Measurements from ENCODE around the gene TSSK3. TPM values are rescaled to one million over a fixed set of nuclear protein-coding genes. Genes with fewer than 3 reads are reported as not detected.

The TSSK3 gene
- total RNA-seq, 4 donors from 2014 or later: 0.48 TPM; not detected in 3

DNA sequence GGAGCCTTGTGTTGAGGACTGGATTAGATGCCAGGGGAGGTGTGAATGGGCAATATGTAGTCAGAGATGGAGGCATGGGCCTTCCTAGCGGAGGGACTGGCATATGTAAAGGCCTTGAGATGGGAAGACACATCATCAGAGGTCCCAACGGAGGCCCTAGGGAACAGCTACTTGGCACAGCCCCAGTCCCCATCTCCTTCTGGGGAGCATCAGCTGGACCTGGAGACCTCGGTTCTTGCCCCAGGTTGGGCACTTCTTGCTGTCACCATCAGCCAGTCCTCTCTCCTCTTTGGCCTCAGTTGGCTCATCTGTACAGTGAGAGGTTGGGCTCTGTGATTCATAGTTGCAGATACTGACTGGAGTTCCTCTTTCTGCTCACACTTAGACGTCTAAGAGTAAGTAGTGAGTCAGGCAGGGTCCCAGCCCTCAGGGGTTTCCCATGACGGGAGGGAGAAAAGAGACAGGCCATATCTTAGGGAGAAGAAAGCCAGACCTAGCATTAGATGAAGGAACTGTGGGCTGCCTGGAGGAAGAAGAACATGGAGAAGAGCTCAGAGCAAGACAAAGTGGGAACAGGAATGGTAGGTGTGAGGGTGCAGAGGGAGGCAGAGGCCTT is 22.9 kb upstream of the TSSK3 start:
- ATAC-seq (ENCODE audit: low FRiP score): no peak

DNA sequence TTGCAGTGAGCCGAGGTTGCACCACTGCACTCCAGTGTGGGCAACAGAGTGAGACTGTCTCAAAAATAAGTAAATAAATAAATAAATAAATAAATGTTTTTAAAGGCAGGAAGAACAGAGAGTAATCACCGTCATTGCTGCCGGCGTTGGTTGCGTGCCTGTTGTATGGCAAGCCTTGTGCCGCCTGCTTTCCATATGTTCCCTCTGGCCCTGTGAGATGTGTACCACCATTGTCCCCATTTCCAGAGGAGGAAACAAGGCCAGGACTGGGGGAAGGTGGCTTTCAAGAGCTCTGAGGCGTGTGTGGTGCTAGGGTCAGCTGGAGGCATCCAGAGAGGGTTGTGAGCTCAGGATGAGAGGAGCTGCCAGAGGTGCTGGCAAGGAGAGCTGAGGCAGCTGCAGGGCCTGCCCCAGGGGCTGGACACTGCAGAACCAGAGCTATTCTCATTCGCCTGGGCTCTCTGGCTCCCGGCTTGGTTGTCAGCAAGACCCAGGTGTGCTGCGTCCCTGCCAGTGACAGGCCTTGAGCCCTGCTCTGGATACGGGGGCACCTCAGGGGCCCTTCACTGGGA is 21.1 kb upstream of the TSSK3 start:
- TF ChIP-seq, protein P1, sequence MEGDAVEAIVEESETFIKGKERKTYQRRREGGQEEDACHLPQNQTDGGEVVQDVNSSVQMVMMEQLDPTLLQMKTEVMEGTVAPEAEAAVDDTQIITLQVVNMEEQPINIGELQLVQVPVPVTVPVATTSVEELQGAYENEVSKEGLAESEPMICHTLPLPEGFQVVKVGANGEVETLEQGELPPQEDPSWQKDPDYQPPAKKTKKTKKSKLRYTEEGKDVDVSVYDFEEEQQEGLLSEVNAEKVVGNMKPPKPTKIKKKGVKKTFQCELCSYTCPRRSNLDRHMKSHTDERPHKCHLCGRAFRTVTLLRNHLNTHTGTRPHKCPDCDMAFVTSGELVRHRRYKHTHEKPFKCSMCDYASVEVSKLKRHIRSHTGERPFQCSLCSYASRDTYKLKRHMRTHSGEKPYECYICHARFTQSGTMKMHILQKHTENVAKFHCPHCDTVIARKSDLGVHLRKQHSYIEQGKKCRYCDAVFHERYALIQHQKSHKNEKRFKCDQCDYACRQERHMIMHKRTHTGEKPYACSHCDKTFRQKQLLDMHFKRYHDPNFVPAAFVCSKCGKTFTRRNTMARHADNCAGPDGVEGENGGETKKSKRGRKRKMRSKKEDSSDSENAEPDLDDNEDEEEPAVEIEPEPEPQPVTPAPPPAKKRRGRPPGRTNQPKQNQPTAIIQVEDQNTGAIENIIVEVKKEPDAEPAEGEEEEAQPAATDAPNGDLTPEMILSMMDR (IDR thresholded peaks at IDR 0.05): no peak
- DNase-seq (ENCODE audit: low spot score) (no peak), ATAC-seq (ENCODE audit: low FRiP score) (no peak)

More for the DNA sequence above, 22.9 kb upstream of the TSSK3 start:
- DNase-seq (ENCODE audit: low spot score): no peak
- TF ChIP-seq, protein P1 (IDR thresholded peaks at IDR 0.05): no peak

DNA sequence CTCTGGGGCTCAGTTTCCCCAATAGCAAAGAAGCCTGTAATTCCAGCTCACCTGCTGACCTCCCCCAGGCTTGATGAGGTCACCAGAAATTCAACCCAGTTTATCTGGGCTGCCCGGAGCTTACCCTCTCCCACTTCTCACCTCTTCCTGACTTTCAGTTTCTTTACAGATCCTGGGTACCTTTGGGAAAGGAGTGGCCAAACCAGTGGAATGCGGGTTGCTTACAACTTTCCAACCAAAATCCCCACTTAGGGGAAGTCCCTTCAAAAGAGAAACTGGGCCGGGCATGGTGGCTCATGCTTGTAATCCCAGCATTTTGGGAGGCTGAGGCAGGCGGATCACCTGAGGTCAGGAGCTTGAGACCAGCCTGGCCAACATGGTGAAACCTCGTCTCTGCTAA is 20.4 kb upstream of the TSSK3 start:
- ATAC-seq (ENCODE audit: low FRiP score): peak; percentile 37
- TF ChIP-seq, protein P1 (IDR thresholded peaks at IDR 0.05): no peak

DNA sequence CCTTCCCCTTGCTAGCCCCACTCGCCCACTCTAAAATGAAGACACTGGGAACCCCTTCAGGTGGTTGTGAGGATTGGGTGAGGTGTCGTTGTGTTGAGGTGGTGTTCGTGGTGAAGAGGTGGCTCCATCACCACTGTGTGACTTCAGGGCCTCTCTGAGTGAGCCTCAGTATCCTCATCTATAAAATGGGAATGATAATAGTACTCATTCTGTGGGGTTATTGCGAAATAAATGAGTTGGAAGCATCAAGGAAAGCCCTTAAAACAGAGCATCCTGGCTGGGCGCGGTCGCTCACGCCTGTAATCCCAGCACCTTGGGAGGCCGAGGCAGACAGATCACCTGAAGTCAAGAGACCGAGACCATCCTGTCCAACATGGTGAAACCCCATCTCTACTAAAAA is 19.6 kb upstream of the TSSK3 start:
- ATAC-seq (ENCODE audit: low FRiP score): no peak
- DNase-seq (ENCODE audit: low spot score): no peak
- TF ChIP-seq, protein P1 (IDR thresholded peaks at IDR 0.05): no peak

More for the DNA sequence above, 20.4 kb upstream of the TSSK3 start:
- DNase-seq (ENCODE audit: low spot score): no peak

DNA sequence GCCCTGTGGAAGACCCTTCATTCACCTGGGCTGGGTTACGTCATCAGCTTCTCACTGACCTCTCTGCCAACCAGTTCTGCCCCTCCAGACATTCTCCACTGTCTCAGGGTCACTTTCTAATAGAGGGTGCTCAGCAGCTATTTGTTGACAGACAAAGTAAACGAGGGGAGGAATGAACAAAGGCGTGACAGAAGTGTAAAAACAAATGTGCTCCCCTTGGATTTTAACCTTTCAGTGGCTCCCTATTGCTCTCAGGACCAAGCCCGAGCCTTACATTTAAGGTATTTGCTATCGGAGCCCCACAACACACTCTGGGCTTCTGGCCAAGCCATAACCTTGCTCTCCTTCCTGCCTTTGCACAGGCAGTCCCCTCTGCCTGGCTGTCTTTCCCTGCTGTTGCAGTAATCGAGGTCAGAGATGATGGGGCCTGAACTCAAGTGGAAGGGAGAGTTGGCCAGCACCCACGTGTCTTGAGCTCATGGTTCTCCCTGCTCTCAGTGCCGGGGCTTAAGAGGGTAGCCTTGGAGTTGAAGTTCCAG is 17.0 kb upstream of the TSSK3 start:
- DNase-seq (ENCODE audit: low spot score) (no peak), ATAC-seq (ENCODE audit: low FRiP score) (no peak)
- TF ChIP-seq, protein P1 (IDR thresholded peaks at IDR 0.05): no peak

DNA sequence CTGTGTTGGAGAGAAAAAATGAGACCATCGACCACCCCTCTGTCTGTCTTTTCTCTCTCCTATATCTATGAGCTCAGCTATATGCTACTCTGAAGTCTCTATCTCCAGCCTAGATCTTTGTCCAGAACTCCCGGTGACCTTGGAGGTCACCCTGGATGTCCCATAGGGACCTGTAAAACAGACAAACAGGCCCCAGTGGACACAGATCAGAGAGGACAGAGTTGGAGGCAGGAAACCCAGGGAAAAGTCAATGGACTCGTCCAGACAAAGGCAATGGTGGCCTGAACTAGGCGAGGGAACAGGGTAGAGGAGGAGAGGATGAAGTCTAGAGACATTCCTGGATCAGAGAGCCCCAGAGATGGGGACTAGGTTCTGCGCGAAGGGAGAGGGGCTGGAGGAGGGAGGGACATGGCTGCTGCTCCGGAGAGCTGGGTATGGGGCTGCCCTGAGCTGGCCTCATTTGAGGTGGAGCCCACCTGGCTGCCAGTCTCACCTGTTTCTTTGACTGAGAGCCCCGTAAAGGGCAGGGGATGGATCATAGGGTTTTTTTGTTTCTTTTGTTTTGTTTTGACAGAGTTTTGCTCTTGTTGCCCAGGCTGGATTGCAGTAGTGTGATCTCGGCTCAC is 15.7 kb upstream of the TSSK3 start:
- TF ChIP-seq, protein P1 (IDR thresholded peaks at IDR 0.05): no peak
- no peak for ATAC-seq (ENCODE audit: low FRiP score)
- no peak for DNase-seq (ENCODE audit: low spot score)
